ENCODE data around the gene ICA1. TPM values are rescaled to one million over a fixed set of nuclear protein-coding genes. Genes with fewer than 3 reads are reported as not detected.

ICA1 gene
- total and polyA plus RNA-seq, 2 experiments from 2014 or later, result 45.2 to 83.7 TPM

GRCh38 chr7:8285155-8285554, 23.2 kb upstream of the ICA1 start:
- Mint-ChIP-seq H3K9me3 (no peaks in the 10 kb centered on the region), H3K36me3 (ENCODE audit: low read depth) (no peaks in the 10 kb centered on the region), H3K27me3 (ENCODE audit: insufficient read depth, low read depth, poor library complexity) (no peaks in the 10 kb centered on the region), H3K4me3 (no peak overlapping the region), H3K4me1 (peaks cover 28% of the 10 kb centered on the region), H3K27ac (no peak overlapping the region)
- Histone ChIP-seq H4K20me1 (replicated peaks; ENCODE audit: insufficient read depth) (no peaks in the 10 kb centered on the region), H3K4me3 (no peak overlapping the region), H3K36me3 (ENCODE audit: insufficient read depth) (no peaks in the 10 kb centered on the region), H3K27me3 (ENCODE audit: insufficient read depth) (no peaks in the 10 kb centered on the region), H3K4me2 (no peak overlapping the region), H3F3A (replicated peaks; ENCODE audit: low read depth) (no peaks in the 10 kb centered on the region), H3K79me2 (replicated peaks; ENCODE audit: insufficient read depth) (no peaks in the 10 kb centered on the region), H3K9me2 (ENCODE audit: insufficient read depth) (peaks cover 9% of the 10 kb centered on the region; the same call in 1 of the 2 replicates), H3K27ac (ENCODE audit: low read depth) (no peak overlapping the region), H2AFZ (no peak overlapping the region), H3K4me1 (ENCODE audit: insufficient read depth) (peaks cover 28% of the 10 kb centered on the region)
- ATAC-seq (no peak), DNase-seq (ENCODE audit: low spot score) (no peak)
- TF ChIP-seq REST (IDR thresholded peaks at IDR 0.05; ENCODE audit: unreplicated experiment) (no peak), ZNF114 (CRISPR knock-in tag; IDR thresholded peaks at IDR 0.05) (no peak), EZH2 (IDR thresholded peaks at IDR 0.05; ENCODE audit: low read depth, unreplicated experiment) (no peak), ZNF462 (CRISPR knock-in tag; IDR thresholded peaks at IDR 0.05) (no peak), JUNB (IDR thresholded peaks at IDR 0.05; ENCODE audit: unreplicated experiment) (no peak), STAT1 (IDR thresholded peaks at IDR 0.05; ENCODE audit: unreplicated experiment) (no peak), CTCF (conservative IDR thresholded peaks at IDR 0.05; ENCODE audit: low read depth in 2 of 2) (no peak), POLR2AphosphoS5 (IDR thresholded peaks at IDR 0.05; ENCODE audit: low read depth) (no peak), ETS1 (IDR thresholded peaks at IDR 0.05) (no peak), ZNF331 (CRISPR knock-in tag; IDR thresholded peaks at IDR 0.05; ENCODE audit: low read depth) (no peak), EZH2phosphoT487 (IDR thresholded peaks at IDR 0.05; ENCODE audit: unreplicated experiment) (no peak), CREB1 (CRISPR knock-in tag; IDR thresholded peaks at IDR 0.05; ENCODE audit: low read depth) (no peak), NANOG (IDR thresholded peaks at IDR 0.05; ENCODE audit: borderline replicate concordance) (no peak)
